SH-SY5Y (cell line): ENCODE measurements around the gene TRIM25.

Source experiments
- GATA2 ChIP-seq: IDR thresholded peaks from 2 replicates; pipeline ENCODE4 v1.6.1; 2011; ENCODE audit warnings: mild to moderate bottlenecking, low read depth, low read length
- GATA3 ChIP-seq: IDR thresholded peaks from 2 replicates; pipeline ENCODE4 v1.6.1; 2011; ENCODE audit warnings: low read depth, mild to moderate bottlenecking, low read length, moderate library complexity

DNA sequence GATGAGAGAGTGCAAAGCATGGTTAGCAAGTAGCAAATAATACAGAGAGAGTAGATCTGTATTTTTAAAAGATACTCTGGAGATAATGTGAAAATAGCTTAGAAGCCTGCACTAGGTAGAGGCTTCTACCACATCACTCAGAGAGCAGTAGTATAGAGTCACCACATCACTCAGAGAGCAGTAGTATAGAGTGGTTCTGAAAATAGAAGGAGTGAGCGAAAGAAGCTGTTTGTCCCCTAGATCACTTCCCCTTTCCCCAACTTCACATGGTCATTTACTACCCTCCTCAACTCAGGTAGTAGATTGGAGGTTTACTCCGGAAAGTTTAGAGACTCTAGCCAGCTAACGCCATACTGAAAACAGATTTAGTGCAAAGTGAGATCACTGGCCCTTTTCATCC, 62.8 kb downstream of the TRIM25 start:
- TF ChIP-seq GATA2 (no peak), GATA3 (no peak)
